WTC11 (cell line): ENCODE data around the gene PATE3. TPM values are rescaled to one million over a fixed set of nuclear protein-coding genes. Genes with fewer than 3 reads are reported as not detected.

Experiments used
- ATAC-seq: fragments of 200-7000 bp; cut with Tn5 transposase; 2 replicates; pipeline ENCODE4 v1.10.0; 2021; ENCODE audit warnings: mild to moderate bottlenecking, moderate library complexity
- CTCF ChIA-PET: fragments of 300-600 bp; sonication (Branson Sonifier 250); formaldehyde crosslinking; loops from one replicate; lab custom pipeline; 2021; ENCODE audit warnings: antibody characterized with exemption; lab: Charles Lee
- POLR2A ChIA-PET: fragments of 350-600 bp; sonication (Branson Sonifier 250); formaldehyde crosslinking; loops from one replicate; lab custom pipeline; 2021; ENCODE audit warnings: antibody characterized with exemption; lab: Charles Lee
- DNase-seq: peaks from one replicate; pipeline ENCODE4 v3.0.0; 2021; ENCODE audit warnings: low spot score
- H3K27ac Mint-ChIP-seq: 2 replicates; pipeline ENCODE4 v1.8.0; 2021; ENCODE audit warnings: mixed read lengths
- H3K27me3 Mint-ChIP-seq: 2 replicates; pipeline ENCODE4 v1.8.0; 2021; ENCODE audit warnings: low read depth, mild to moderate bottlenecking, moderate library complexity, mixed read lengths
- H3K36me3 Mint-ChIP-seq: 2 replicates; pipeline ENCODE4 v1.8.0; 2021; ENCODE audit warnings: mixed read lengths
- H3K4me1 Mint-ChIP-seq: 2 replicates; pipeline ENCODE4 v1.8.0; 2022; ENCODE audit warnings: mixed read lengths
- H3K4me3 Mint-ChIP-seq: 2 replicates; pipeline ENCODE4 v1.8.0; 2021; ENCODE audit warnings: mild to moderate bottlenecking, moderate library complexity, mixed read lengths
- H3K9me3 Mint-ChIP-seq: 2 replicates; pipeline ENCODE4 v1.8.0; 2021; ENCODE audit warnings: mixed read lengths
- ARID4B ChIP-seq: sonication (generic); formaldehyde crosslinking; IDR thresholded peaks from 2 replicates; pipeline ENCODE4 v1.8.0; 2023; ENCODE audit warnings: missing genetic modification reagents, mild to moderate bottlenecking, borderline replicate concordance
- ETV6 ChIP-seq: sonication (generic); formaldehyde crosslinking; IDR thresholded peaks from 2 replicates; pipeline ENCODE4 v1.8.1; 2022; ENCODE audit warnings: mild to moderate bottlenecking, missing genetic modification reagents
- GABPB1 ChIP-seq: sonication (generic); formaldehyde crosslinking; IDR thresholded peaks from 2 replicates; pipeline ENCODE4 v1.8.1; 2023; ENCODE audit warnings: mild to moderate bottlenecking, missing genetic modification reagents
- GRHL2 ChIP-seq: fragments of 250-450 bp; sonication (Bioruptor Pico); IDR thresholded peaks from 2 replicates; pipeline ENCODE4 v1.8.0; 2022; ENCODE audit warnings: mild to moderate bottlenecking, moderate library complexity; ENCODE audit not compliant: insufficient replicate concordance, severe bottlenecking
- GTF2I ChIP-seq: fragments of 250-450 bp; sonication (Bioruptor Pico); conservative IDR thresholded peaks from 2 replicates; pipeline ENCODE4 v1.4.0; 2021; ENCODE audit warnings: mild to moderate bottlenecking
- HMGXB4 ChIP-seq: sonication (generic); formaldehyde crosslinking; IDR thresholded peaks from 2 replicates; pipeline ENCODE4 v1.8.1; 2023; ENCODE audit warnings: mild to moderate bottlenecking, moderate library complexity, missing genetic modification reagents
- NR2C2 ChIP-seq: sonication (generic); formaldehyde crosslinking; IDR thresholded peaks from 2 replicates; pipeline ENCODE4 v1.8.0; 2022; ENCODE audit warnings: mild to moderate bottlenecking, missing genetic modification reagents
- NR3C1 ChIP-seq: sonication (generic); formaldehyde crosslinking; conservative IDR thresholded peaks from 2 replicates; pipeline ENCODE4 v1.8.1; 2023; ENCODE audit warnings: low read depth, mild to moderate bottlenecking, missing genetic modification reagents
- RELA ChIP-seq: sonication (generic); formaldehyde crosslinking; IDR thresholded peaks from 2 replicates; pipeline ENCODE4 v1.8.1; 2022; ENCODE audit warnings: missing genetic modification reagents, mild to moderate bottlenecking, borderline replicate concordance
- TP53 ChIP-seq: sonication (generic); formaldehyde crosslinking; IDR thresholded peaks from 2 replicates; pipeline ENCODE4 v1.8.1; 2023; ENCODE audit warnings: mild to moderate bottlenecking, missing genetic modification reagents
- USF1 ChIP-seq: sonication (generic); formaldehyde crosslinking; IDR thresholded peaks from 2 replicates; pipeline ENCODE4 v1.8.0; 2022; ENCODE audit warnings: mild to moderate bottlenecking, missing genetic modification reagents
- ZNF423 ChIP-seq: fragments of 250-450 bp; sonication (Bioruptor Pico); IDR thresholded peaks from 2 replicates; pipeline ENCODE4 v2.1.2; 2022; ENCODE audit warnings: mild to moderate bottlenecking, moderate library complexity
- ZNF425 ChIP-seq: fragments of 250-450 bp; sonication (Bioruptor Pico); conservative IDR thresholded peaks from 2 replicates; pipeline ENCODE4 v1.9.0; 2021; ENCODE audit warnings: mild to moderate bottlenecking
- ZNF512 ChIP-seq: sonication (generic); formaldehyde crosslinking; IDR thresholded peaks from 2 replicates; pipeline ENCODE4 v1.8.1; 2022; ENCODE audit warnings: missing genetic modification reagents, borderline replicate concordance
- total RNA-seq: library from RNA; stranded (reverse); gene quantifications from 3 replicates; pipeline ENCODE4 v1.2.3, GENCODE V29; 2021

Gene PATE3
- total RNA-seq, 1 experiment from 2014 or later = not detected

- no peak for TF ChIP-seq ZNF425 (CRISPR knock-in tag)
- no peak for TF ChIP-seq GRHL2 (CRISPR knock-in tag)
These were observed 19.4 kb upstream of the PATE3 start (continued) for GRCh38 chr11:125768336-125769046.

GRCh38 chr11:125770583-125770982 lies 17.3 kb upstream of the PATE3 start:
- ChIA-PET POLR2A (no interaction called here), CTCF (no interaction called here)
- TF ChIP-seq ETV6 (CRISPR knock-in tag) (no peak), TP53 (no peak), GRHL2 (CRISPR knock-in tag) (no peak), RELA (no peak), ARID4B (CRISPR knock-in tag) (no peak), GABPB1 (CRISPR knock-in tag) (no peak), NR2C2 (CRISPR knock-in tag) (no peak), USF1 (CRISPR knock-in tag) (no peak)
- ATAC-seq (no peak), DNase-seq (no peak)
- Mint-ChIP-seq H3K36me3 (no peaks in the 10 kb centered on the region), H3K4me3 (no peak overlapping the region), H3K9me3 (no peaks in the 10 kb centered on the region), H3K27me3 (no peaks in the 10 kb centered on the region; the same call in 1 of the 2 replicates), H3K4me1 (peaks cover 3% of the 10 kb centered on the region), H3K27ac (no peak overlapping the region)

GRCh38 chr11:125772834-125773505 lies 15.0 kb upstream of the PATE3 start:
- Mint-ChIP-seq H3K9me3 (no peaks in the 10 kb centered on the region), H3K4me1 (no peaks in the 10 kb centered on the region), H3K36me3 (no peaks in the 10 kb centered on the region), H3K27ac (no peak overlapping the region), H3K27me3 (no peaks in the 10 kb centered on the region; the same call in 1 of the 2 replicates), H3K4me3 (no peak overlapping the region)
- ChIA-PET CTCF (no interaction called here), POLR2A (no interaction called here)
- DNase-seq (no peak), ATAC-seq (no peak)
- TF ChIP-seq NR3C1 (CRISPR knock-in tag) = no peak
- no peak for TF ChIP-seq ZNF512 (CRISPR knock-in tag)
- TF ChIP-seq ARID4B (CRISPR knock-in tag) = no peak
- TF ChIP-seq HMGXB4 (CRISPR knock-in tag) = no peak
- no peak for TF ChIP-seq GTF2I
- no peak for TF ChIP-seq ZNF423 (CRISPR knock-in tag)
